HCT116 (cell line): ENCODE measurements around the gene LRRK1.

Experiments
- EZH2 ChIP-seq: fragments of 200-600 bp; sonication (generic); IDR thresholded peaks from 2 replicates; pipeline ENCODE4 v1.6.1; 2017; ENCODE audit warnings: antibody characterized with exemption, mixed run types
- FOSL1 ChIP-seq: IDR thresholded peaks from 2 replicates; pipeline ENCODE4 v1.6.1; 2012; ENCODE audit warnings: low read depth
- JUND ChIP-seq: IDR thresholded peaks from 2 replicates; pipeline ENCODE4 v1.6.1; 2012
- POLR2A ChIP-seq: IDR thresholded peaks from 2 replicates; pipeline ENCODE4 v1.7.0; 2011; ENCODE audit warnings: borderline replicate concordance; ENCODE audit not compliant: insufficient read depth, insufficient read length; ENCODE audit errors: extremely low read depth
- POLR2AphosphoS5 ChIP-seq: IDR thresholded peaks from 2 replicates; pipeline ENCODE4 v1.6.1; 2011; ENCODE audit warnings: mild to moderate bottlenecking, low read depth, low read length, moderate library complexity
- RAD21 ChIP-seq: IDR thresholded peaks from 2 replicates; pipeline ENCODE4 v1.6.1; 2012; ENCODE audit warnings: low read depth, mild to moderate bottlenecking
- ZFX ChIP-seq: fragments of 450-650 bp; IDR thresholded peaks from 2 replicates; pipeline ENCODE4 v1.6.1; 2017
- ZNF274 ChIP-seq: fragments of 200-500 bp; sonication (Bioruptor generic); IDR thresholded peaks from 2 replicates; pipeline ENCODE4 v1.6.1; 2014; ENCODE audit warnings: mild to moderate bottlenecking, low read depth, low read length, inconsistent platforms
- TF ChIP-seq, protein P1 (sequence below), 3 experiments: fragments of 200-600 bp in 1 of 3; sonication (generic) in 1 of 3; IDR thresholded peaks in 2 of 3; conservative IDR thresholded peaks in 1 of 3; 2 replicates each; pipeline ENCODE4 v1.5.1; 2012 to 2017; ENCODE audit warnings: low read depth in 2 of 3, low read length in 2 of 3, antibody characterized with exemption in 1 of 3, borderline replicate concordance in 1 of 3, control low read depth in 1 of 3, mild to moderate bottlenecking in 1 of 3, mixed read lengths in 1 of 3, mixed run types in 1 of 3, moderate library complexity in 1 of 3; ENCODE audit not compliant: insufficient read depth in 1 of 3
- TF ChIP-seq, protein P2 (sequence below): IDR thresholded peaks from 2 replicates; pipeline ENCODE4 v1.6.1; 2012
- TF ChIP-seq, protein P3 (sequence below): IDR thresholded peaks from 2 replicates; pipeline ENCODE4 v1.6.1; 2012
- TF ChIP-seq, protein P4 (sequence below): IDR thresholded peaks from 2 replicates; pipeline ENCODE4 v1.6.1; 2012; ENCODE audit warnings: low read depth

DNA sequence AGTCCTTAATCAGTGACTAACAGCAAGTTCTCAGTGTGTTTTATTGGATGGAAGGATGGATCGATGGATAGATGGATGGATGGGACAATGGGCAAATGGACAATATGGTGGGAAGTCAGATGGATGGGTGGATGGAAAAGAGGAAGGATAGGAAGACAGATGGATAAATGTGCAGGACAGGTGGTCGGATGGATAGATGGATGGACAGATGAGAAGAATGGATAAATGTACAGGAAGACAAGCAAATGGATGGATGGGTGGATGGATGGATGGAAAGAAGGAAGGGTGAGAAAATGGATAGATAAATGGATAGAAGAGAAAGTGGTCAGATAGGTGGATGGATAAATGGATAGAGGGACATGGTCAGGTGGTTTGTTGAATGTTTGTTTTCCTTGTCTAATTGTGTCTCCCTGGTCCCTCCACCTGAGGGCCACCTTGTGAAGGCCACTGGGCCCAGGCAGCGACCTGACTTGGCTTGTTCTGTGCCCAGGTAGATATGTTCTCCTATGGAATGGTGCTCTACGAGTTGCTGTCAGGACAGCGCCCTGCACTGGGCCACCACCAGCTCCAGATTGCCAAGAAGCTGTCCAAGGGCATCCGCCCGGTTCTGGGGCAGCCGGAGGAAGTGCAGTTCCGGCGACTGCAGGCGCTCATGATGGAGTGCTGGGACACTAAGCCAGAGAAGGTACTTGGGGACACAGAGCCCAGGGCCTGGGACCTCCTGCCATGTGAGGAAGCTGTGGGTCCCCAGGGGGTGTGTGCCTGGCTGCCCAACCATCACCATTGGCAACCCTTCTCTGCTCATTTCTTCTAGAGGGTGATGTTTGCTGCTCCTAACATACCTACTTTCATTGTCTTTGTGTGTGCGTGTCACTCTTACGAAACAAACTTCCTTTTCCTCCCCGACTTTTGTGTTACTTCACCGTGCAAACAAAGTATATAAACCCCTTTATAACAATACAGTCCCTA is 137.5 kb downstream of the LRRK1 start:
- TF ChIP-seq ZNF274 (no peak), POLR2AphosphoS5 (no peak), POLR2A (no peak), JUND (no peak), ZFX (no peak), EZH2 (no peak), RAD21 (no peak), FOSL1 (no peak)
- TF ChIP-seq, protein P1, sequence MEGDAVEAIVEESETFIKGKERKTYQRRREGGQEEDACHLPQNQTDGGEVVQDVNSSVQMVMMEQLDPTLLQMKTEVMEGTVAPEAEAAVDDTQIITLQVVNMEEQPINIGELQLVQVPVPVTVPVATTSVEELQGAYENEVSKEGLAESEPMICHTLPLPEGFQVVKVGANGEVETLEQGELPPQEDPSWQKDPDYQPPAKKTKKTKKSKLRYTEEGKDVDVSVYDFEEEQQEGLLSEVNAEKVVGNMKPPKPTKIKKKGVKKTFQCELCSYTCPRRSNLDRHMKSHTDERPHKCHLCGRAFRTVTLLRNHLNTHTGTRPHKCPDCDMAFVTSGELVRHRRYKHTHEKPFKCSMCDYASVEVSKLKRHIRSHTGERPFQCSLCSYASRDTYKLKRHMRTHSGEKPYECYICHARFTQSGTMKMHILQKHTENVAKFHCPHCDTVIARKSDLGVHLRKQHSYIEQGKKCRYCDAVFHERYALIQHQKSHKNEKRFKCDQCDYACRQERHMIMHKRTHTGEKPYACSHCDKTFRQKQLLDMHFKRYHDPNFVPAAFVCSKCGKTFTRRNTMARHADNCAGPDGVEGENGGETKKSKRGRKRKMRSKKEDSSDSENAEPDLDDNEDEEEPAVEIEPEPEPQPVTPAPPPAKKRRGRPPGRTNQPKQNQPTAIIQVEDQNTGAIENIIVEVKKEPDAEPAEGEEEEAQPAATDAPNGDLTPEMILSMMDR (IDR thresholded peaks at IDR 0.05 in 2 of 3, conservative IDR thresholded peaks at IDR 0.05 in 1 of 3; ENCODE audit: borderline replicate concordance in 1 of 3, insufficient read depth in 1 of 3, low read depth in 2 of 3, low read length in 2 of 3), result no peak
- TF ChIP-seq, protein P2, sequence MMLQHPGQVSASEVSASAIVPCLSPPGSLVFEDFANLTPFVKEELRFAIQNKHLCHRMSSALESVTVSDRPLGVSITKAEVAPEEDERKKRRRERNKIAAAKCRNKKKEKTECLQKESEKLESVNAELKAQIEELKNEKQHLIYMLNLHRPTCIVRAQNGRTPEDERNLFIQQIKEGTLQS, result no peak
- TF ChIP-seq, protein P3, sequence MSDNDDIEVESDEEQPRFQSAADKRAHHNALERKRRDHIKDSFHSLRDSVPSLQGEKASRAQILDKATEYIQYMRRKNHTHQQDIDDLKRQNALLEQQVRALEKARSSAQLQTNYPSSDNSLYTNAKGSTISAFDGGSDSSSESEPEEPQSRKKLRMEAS, result no peak
- TF ChIP-seq, protein P4, sequence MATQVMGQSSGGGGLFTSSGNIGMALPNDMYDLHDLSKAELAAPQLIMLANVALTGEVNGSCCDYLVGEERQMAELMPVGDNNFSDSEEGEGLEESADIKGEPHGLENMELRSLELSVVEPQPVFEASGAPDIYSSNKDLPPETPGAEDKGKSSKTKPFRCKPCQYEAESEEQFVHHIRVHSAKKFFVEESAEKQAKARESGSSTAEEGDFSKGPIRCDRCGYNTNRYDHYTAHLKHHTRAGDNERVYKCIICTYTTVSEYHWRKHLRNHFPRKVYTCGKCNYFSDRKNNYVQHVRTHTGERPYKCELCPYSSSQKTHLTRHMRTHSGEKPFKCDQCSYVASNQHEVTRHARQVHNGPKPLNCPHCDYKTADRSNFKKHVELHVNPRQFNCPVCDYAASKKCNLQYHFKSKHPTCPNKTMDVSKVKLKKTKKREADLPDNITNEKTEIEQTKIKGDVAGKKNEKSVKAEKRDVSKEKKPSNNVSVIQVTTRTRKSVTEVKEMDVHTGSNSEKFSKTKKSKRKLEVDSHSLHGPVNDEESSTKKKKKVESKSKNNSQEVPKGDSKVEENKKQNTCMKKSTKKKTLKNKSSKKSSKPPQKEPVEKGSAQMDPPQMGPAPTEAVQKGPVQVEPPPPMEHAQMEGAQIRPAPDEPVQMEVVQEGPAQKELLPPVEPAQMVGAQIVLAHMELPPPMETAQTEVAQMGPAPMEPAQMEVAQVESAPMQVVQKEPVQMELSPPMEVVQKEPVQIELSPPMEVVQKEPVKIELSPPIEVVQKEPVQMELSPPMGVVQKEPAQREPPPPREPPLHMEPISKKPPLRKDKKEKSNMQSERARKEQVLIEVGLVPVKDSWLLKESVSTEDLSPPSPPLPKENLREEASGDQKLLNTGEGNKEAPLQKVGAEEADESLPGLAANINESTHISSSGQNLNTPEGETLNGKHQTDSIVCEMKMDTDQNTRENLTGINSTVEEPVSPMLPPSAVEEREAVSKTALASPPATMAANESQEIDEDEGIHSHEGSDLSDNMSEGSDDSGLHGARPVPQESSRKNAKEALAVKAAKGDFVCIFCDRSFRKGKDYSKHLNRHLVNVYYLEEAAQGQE, result no peak
